ENCODE data around the gene MTRF1L. TPM values are rescaled to one million over a fixed set of nuclear protein-coding genes. Genes with fewer than 3 reads are reported as not detected.

Gene MTRF1L
- total and polyA plus RNA-seq, 8 donors, result 4.4 to 9.9 (median 7.3) TPM

GRCh38 chr6:152984513-152984872 is 18.0 kb downstream of the MTRF1L start:
- H3K27ac ChIP-seq, result peak overlapping the region in 1 of 4 donors; percentile 89
- intact Hi-C loops (cut with DNase I), result no loop called here
- no peak for DNase-seq
- H3K27me3 ChIP-seq, result no peaks in the 10 kb centered on the region
- H3K4me1 ChIP-seq, result peaks cover 8 to 16% (median 11%) of the 10 kb centered on the region in 3 donors
- no peak for FAIRE-seq
- ATAC-seq, result no peak
- no peak for TF ChIP-seq CTCF (IDR thresholded peaks at IDR 0.05)
- WGBS, 2 donors, result 13 to 16% methylated on average over 7 of the region's 7 CpGs
- peak overlapping the region in 2 of 4 donors; percentile 58 to 93 for H3K4me3 ChIP-seq
- no peaks in the 10 kb centered on the region for H3K9me3 ChIP-seq
- no peaks in the 10 kb centered on the region for H3K36me3 ChIP-seq

DNA sequence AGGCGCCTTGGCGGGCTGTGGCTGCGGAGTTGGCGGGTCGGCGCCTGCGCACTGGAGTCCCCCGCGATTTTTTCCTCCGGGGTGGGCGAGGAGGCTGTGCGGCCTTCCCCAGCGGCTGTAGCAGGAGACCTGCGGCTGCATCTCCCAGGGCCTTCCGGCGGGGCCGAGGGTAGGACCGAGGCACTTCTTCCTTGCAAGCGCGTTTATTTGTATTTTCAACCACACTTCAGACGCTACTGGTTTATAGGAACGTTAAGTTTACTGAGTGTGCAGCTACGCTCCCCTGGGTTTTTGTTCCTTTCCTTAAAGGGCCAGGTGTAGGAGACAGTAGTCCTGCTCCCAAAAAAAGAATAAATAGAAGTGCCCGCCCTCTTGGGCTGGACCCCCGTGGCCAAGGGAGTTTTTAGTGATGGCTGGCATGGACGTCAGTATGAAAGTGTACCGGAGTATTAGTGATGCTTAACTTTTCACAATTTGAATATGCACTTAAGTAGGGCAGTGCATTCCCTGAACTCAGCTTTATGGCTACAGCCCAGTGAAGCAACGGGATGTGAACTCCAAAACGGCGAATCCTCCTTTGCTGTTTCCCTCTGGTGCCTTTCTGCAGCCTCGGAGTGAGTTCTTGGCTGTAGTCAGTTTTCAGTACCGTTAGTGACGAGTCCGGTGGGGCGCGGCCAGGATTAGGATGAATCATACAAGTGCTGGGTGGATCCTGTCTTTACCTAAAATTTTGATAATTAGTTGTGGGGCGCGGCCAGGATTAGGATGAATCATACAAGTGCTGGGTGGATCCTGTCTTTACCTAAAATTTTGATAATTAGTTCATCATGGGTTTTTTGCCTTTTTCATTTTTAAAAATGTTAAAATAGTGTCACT is 18.6 kb downstream of the MTRF1L start:
- Histone ChIP-seq H3K4me1 (peaks cover 8 to 16% (median 11%) of the 10 kb centered on the region in 3 donors), H3K27ac (peak overlapping the region; percentile 69 to 93 (median 82)), H3K4me3 (peak overlapping the region; percentile 58 to 93 (median 68)), H3K36me3 (no peaks in the 10 kb centered on the region), H3K9me3 (no peaks in the 10 kb centered on the region), H3K27me3 (no peaks in the 10 kb centered on the region)
- ATAC-seq (peak; percentile 9 to 62 (median 16)), FAIRE-seq (peak; percentile 26), DNase-seq (peak in 5 of 6 donors; percentile 55 to 98 (median 96))
- TF ChIP-seq CTCF (IDR thresholded peaks at IDR 0.05), result no peak
- intact Hi-C loops (cut with DNase I), result no loop called here
- 1% methylated on average over 31 to 38 of the region's 38 CpGs for WGBS, 2 donors

- H3K4me3 ChIP-seq, result peak within 1 kb of the TSS; percentile 58 to 93 (median 68)
- FAIRE-seq (peak; percentile 39), ATAC-seq (peak; percentile 95 to 97 (median 96)), DNase-seq (peak; percentile 96 to 98 (median 97))
- WGBS, 2 donors, result 0 to 1% methylated on average over 66 of the region's 66 CpGs
- H3K9me3 ChIP-seq, result no peaks in the 10 kb centered on the region
- no peak for TF ChIP-seq CTCF (IDR thresholded peaks at IDR 0.05)
- H3K27me3 ChIP-seq, result no peaks in the 10 kb centered on the region
- peaks cover 8 to 16% (median 11%) of the 10 kb centered on the region in 3 donors for H3K4me1 ChIP-seq
- intact Hi-C loops (cut with DNase I), result no loop called here
- H3K36me3 ChIP-seq, result no peaks in the 10 kb centered on the region
- peak within 1 kb of the TSS; percentile 69 to 93 (median 82) for H3K27ac ChIP-seq
Observed at GRCh38 chr6:152982904-152983636, 19.4 kb downstream of the MTRF1L start, which contains the start of gene FBXO5. Gene FBXO5, minus strand, starts transcription at chr6:152983041. Its CDS starts 82 bp downstream, at chr6:152982959.

- no peaks in the 10 kb centered on the region for H3K36me3 ChIP-seq
- intact Hi-C loops (cut with DNase I), result no loop called here
- H3K4me1 ChIP-seq, result peaks cover 8 to 16% (median 11%) of the 10 kb centered on the region in 3 donors
- ATAC-seq (no peak), DNase-seq (peak in 5 of 6 donors; percentile 20 to 84 (median 54)), FAIRE-seq (no peak)
- no peak overlapping the region for H3K27ac ChIP-seq
- H3K4me3 ChIP-seq, result peak overlapping the region; percentile 58 to 93 (median 68)
- 8 to 11% methylated on average over 56 to 71 of the region's 71 CpGs for WGBS, 2 donors
- no peak for TF ChIP-seq CTCF (IDR thresholded peaks at IDR 0.05)
- H3K9me3 ChIP-seq, result no peaks in the 10 kb centered on the region
- H3K27me3 ChIP-seq, result no peaks in the 10 kb centered on the region
Observed at GRCh38 chr6:152981989-152982903, 20.3 kb downstream of the MTRF1L start.

All from pancreas (tissue), 10 donors.